ENCODE measurements around the gene RNF168. TPM values are rescaled to one million over a fixed set of nuclear protein-coding genes. Genes with fewer than 3 reads are reported as not detected.
"Not testable (repeated sequence)": the region's sequence is repeated elsewhere in the genome, so short reads cannot be mapped to it uniquely, and the experiment has no call there.

Gene RNF168
- total RNA-seq, 3 donors from 2014 or later = 22.9 to 24.8 (median 24.3) TPM

DNA sequence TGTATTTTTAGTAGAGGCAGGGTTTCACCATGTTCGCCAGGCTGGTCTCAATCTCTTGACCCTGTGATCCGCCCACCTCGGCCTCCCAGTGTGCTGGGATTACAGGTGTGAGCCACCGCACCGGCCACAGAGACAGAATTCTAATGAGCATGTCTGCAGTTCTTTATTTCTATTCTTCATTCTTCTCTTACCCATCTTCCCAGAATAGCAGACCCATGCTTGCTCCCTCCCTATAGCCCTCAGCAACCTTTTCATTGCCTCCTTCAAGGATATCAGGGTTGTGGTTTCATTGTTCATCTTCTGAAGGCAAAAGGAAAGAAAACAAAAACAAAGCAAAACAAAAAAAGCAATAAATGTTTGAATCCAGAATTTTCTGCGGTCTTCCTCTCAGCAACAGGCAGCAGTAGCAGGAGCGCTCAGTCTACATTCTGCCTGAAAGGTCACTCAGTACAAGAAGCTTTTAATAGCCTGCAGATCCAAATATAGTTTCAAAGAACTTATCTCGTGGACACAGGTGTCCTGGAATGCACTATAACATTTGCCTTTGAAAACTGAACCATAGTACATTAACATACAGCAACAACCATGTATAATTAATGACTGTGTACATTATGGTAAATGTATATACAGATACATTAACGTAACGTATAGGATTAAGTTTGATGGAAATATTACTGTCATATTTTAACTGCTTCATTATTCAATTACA is 11.5 kb upstream of the RNF168 start, which contains the start of gene SMCO1:
Gene SMCO1 (minus strand): TSS at position 434 of the 709 bp plus-strand sequence. CDS start 137 bp downstream, at position 297.
- Histone ChIP-seq H3K27me3 (no peaks in the 10 kb centered on the region), H3K4me1 (no peaks in the 10 kb centered on the region), H3K36me3 (no peaks in the 10 kb centered on the region), H3K27ac (no peak within 1 kb of the TSS), H3K4me3 (no peak within 1 kb of the TSS), H3K9me3 (peaks cover 28 to 30% of the 10 kb centered on the region in 2 donors)
- no peak for TF ChIP-seq POLR2AphosphoS5 (IDR thresholded peaks at IDR 0.05)
- TF ChIP-seq, protein P1, sequence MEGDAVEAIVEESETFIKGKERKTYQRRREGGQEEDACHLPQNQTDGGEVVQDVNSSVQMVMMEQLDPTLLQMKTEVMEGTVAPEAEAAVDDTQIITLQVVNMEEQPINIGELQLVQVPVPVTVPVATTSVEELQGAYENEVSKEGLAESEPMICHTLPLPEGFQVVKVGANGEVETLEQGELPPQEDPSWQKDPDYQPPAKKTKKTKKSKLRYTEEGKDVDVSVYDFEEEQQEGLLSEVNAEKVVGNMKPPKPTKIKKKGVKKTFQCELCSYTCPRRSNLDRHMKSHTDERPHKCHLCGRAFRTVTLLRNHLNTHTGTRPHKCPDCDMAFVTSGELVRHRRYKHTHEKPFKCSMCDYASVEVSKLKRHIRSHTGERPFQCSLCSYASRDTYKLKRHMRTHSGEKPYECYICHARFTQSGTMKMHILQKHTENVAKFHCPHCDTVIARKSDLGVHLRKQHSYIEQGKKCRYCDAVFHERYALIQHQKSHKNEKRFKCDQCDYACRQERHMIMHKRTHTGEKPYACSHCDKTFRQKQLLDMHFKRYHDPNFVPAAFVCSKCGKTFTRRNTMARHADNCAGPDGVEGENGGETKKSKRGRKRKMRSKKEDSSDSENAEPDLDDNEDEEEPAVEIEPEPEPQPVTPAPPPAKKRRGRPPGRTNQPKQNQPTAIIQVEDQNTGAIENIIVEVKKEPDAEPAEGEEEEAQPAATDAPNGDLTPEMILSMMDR (IDR thresholded peaks at IDR 0.05) = no peak
- TF ChIP-seq POLR2A (IDR thresholded peaks at IDR 0.05) = no peak
- no peak for DNase-seq (ENCODE audit: low spot score in 2 of 2)
- intact Hi-C loops (cut with DNase I; ENCODE audit: low total_unique reads) = no loop called here

DNA sequence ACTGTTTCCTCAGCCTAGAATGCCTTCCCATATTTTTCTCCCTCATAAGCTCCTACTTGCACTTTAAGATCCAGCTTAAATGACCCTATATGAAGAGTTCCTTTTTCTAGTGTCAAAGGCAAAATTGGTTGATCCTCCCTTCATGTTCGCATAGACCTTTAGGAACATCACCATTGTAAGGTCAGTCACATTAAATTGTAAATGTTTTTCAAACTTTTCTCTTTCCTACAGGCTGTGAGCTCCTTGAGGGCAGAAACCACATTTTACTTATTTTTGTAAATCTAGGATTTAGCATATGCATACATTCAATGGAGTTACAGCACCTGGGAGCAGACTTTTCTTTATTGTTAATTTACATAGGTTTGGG is 10.8 kb upstream of the RNF168 start:
- Histone ChIP-seq H3K9me3 (peaks cover 21 to 23% of the 10 kb centered on the region in 2 donors), H3K4me1 (no peaks in the 10 kb centered on the region), H3K27me3 (no peaks in the 10 kb centered on the region), H3K4me3 (no peak overlapping the region), H3K27ac (no peak overlapping the region), H3K36me3 (no peaks in the 10 kb centered on the region)
- TF ChIP-seq, protein P1 (IDR thresholded peaks at IDR 0.05) = no peak
- TF ChIP-seq POLR2AphosphoS5 (IDR thresholded peaks at IDR 0.05) (no peak), POLR2A (IDR thresholded peaks at IDR 0.05) (no peak)
- intact Hi-C loops (cut with DNase I; ENCODE audit: low total_unique reads) = no loop called here
- no peak for DNase-seq (ENCODE audit: low spot score in 2 of 2)

DNA sequence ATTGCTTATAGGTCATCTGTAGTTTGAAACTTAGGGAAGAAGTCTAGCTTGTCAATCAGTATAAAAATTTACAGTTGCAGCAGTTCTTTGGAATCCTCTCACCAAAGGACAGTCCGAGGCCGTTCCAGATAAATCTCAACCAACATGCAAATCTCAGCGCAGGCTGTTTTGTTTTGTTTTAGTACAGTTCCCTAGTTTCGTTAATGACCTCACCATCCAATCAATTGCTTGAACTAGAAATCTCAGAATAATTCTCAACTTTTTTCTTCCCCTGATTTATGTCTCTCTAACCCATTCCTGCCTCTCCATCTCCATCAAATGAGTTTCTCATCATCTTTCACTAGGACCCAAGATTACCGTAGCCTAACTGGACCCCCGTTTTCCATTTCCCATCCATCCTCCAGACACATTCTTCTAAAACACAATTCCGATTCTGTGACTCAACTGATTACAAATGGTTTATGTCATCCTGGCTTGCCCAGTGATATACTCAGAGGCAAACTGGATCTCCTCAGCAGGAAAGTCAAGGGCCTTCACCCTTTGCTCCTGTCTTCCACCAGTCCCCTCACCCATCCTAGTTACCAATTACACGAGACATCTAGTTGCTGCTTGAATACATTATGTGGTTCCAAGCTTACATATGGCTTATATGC is 10.3 kb upstream of the RNF168 start:
- intact Hi-C loops (cut with DNase I; ENCODE audit: low total_unique reads) = no loop called here
- DNase-seq (ENCODE audit: low spot score in 2 of 2) = no peak

DNA sequence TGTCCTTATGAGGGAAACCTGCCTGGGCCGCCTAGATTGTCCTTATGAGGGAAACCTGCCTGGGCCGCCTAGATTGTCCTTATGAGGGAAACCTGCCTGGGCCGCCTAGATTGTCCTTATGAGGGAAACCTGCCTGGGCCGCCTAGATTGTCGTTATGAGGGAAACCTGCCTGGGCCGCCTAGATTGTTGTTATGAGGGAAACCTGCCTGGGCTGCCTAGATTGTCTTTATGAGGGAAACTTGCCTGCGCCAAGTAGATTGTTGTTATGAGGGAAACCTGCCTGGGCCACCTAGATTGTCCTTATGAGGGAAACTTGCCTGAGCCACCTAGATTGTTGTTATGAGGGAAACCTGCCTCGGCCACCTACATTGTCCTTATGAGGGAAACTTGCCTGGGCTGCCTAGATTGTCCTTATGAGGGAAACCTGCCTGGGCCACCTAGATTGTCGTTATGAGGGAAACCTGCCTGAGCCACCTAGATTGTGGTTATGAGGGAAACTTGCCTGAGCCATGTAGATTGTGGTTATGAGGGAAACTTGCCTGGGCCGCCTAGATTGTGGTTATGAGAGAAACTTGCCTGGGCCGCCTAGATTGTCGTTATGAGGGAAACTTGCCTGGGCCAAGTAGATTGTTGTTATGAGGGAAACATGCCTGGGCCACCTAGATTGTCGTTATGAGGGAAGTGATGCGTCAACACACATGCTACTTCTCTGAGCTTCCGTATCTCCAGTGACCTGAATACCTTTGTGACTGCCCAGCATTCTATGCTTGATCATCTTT is 8.3 kb upstream of the RNF168 start:
- H3K4me3 ChIP-seq; DNase-seq (ENCODE audit: low spot score in 2 of 2); H3K27me3 ChIP-seq; H3K4me1 ChIP-seq; H3K9me3 ChIP-seq; H3K27ac ChIP-seq; H3K36me3 ChIP-seq; intact Hi-C loops (cut with DNase I; ENCODE audit: low total_unique reads): not testable (repeated sequence)

More for the DNA sequence above, 10.3 kb upstream of the RNF168 start:
- H3K27ac ChIP-seq = no peak overlapping the region
- no peaks in the 10 kb centered on the region for H3K4me1 ChIP-seq
- H3K9me3 ChIP-seq = peaks cover 16 to 18% of the 10 kb centered on the region in 2 donors
- H3K4me3 ChIP-seq = no peak overlapping the region
- TF ChIP-seq POLR2AphosphoS5 (IDR thresholded peaks at IDR 0.05) (no peak), POLR2A (IDR thresholded peaks at IDR 0.05) (no peak)
- TF ChIP-seq, protein P1 (IDR thresholded peaks at IDR 0.05) = no peak
- no peaks in the 10 kb centered on the region for H3K27me3 ChIP-seq
- no peaks in the 10 kb centered on the region for H3K36me3 ChIP-seq

DNA sequence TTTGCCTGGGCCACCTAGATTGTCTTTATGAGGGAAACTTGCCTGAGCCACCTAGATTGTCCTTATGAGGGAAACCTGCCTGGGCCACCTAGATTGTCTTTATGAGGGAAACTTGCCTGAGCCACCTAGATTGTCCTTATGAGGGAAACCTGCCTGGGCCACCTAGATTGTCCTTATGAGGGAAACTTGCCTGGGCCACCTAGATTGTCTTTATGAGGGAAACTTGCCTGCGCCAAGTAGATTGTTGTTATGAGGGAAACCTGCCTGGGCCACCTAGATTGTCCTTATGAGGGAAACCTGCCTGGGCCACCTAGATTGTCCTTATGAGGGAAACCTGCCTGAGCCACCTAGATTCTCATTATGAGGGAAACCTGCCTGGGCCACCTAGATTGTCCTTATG is 7.5 kb upstream of the RNF168 start:
- not testable (repeated sequence) for H3K4me1 ChIP-seq; H3K27ac ChIP-seq; DNase-seq (ENCODE audit: low spot score in 2 of 2)

DNA sequence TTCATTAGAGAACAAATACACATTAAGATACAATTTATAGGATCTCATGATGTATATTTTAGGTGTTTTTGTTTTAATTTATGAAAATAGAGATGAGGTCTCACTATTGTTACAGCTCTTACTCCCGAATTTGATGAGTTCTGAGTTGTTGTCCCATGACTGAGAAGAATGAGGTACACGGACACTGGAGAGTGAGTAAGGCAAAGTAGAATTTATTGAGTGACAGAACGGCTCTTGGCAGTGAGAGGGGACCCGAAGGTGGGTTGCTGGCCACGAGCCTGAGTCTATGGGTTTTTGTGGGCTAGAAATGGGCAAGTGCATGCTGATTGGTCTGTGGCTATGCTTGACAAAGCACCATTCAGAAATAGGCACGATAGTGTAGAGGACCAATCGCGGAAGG is 3.1 kb upstream of the RNF168 start:
- TF ChIP-seq, protein P1 (IDR thresholded peaks at IDR 0.05) = no peak
- TF ChIP-seq POLR2AphosphoS5 (IDR thresholded peaks at IDR 0.05) (no peak), POLR2A (IDR thresholded peaks at IDR 0.05) (no peak)
- intact Hi-C loops (cut with DNase I; ENCODE audit: low total_unique reads) = no loop called here
- no peak for DNase-seq (ENCODE audit: low spot score in 2 of 2)
- Histone ChIP-seq H3K4me3 (no peak overlapping the region), H3K27ac (no peak overlapping the region), H3K27me3 (no peaks in the 10 kb centered on the region), H3K36me3 (no peaks in the 10 kb centered on the region), H3K9me3 (peaks cover 5 to 11% of the 10 kb centered on the region in 2 donors), H3K4me1 (no peaks in the 10 kb centered on the region)

More for the DNA sequence above, 7.5 kb upstream of the RNF168 start:
- H3K9me3 ChIP-seq; intact Hi-C loops (cut with DNase I; ENCODE audit: low total_unique reads); H3K36me3 ChIP-seq; H3K4me3 ChIP-seq; H3K27me3 ChIP-seq: not testable (repeated sequence)

Measured in breast epithelium (tissue), 4 donors.